ENCODE measurements around the gene TFAP2D.

- TF ChIP-seq MXI1 (IDR thresholded peaks at IDR 0.05; ENCODE audit: low read depth, low read length) (no peak), BHLHE40 (IDR thresholded peaks at IDR 0.05; ENCODE audit: borderline replicate concordance in 1 of 2, low read depth in 2 of 2, low read length in 1 of 2) (no peak), POLR2A (IDR thresholded peaks at IDR 0.05; ENCODE audit: low read depth, low read length) (no peak), CTCF (IDR thresholded peaks at IDR 0.05 in 2 of 3, conservative IDR thresholded peaks at IDR 0.05 in 1 of 3; ENCODE audit: control insufficient read depth in 2 of 3, extremely low read depth in 1 of 3, insufficient read depth in 1 of 3, low read depth in 3 of 3, low read length in 3 of 3) (no peak), USF2 (IDR thresholded peaks at IDR 0.05; ENCODE audit: borderline replicate concordance, low read depth, low read length) (no peak), RAD21 (IDR thresholded peaks at IDR 0.05; ENCODE audit: insufficient read depth, low read depth, low read length) (no peak), REST (IDR thresholded peaks at IDR 0.05; ENCODE audit: low read depth, low read length) (no peak), SIX5 (IDR thresholded peaks at IDR 0.05; ENCODE audit: low read depth, low read length, severe bottlenecking) (no peak), CBFB (IDR thresholded peaks at IDR 0.05; ENCODE audit: low read depth) (no peak), SIN3A (IDR thresholded peaks at IDR 0.05; ENCODE audit: low read depth, low read length) (no peak), ZNF384 (IDR thresholded peaks at IDR 0.05; ENCODE audit: borderline replicate concordance, low read depth, low read length) (no peak)
Measured at GRCh38 chr6:50721978-50722377, 8.7 kb downstream of the TFAP2D start.

Data from GM12878 (cell line).